GM12801 (cell line): ENCODE measurements around the gene ALOX5.

Experiments
- CTCF ChIP-seq: IDR thresholded peaks from one replicate; pipeline ENCODE4 v1.5.1; 2011; ENCODE audit warnings: control low read depth; ENCODE audit not compliant: insufficient read length; ENCODE audit errors: extremely low read depth

Gene ALOX5

GRCh38 chr10:45441239-45442190 lies 67.5 kb downstream of the ALOX5 start:
- TF ChIP-seq CTCF = no peak

- TF ChIP-seq CTCF = no peak
These were observed 68.2 kb downstream of the ALOX5 start for GRCh38 chr10:45442251-45442650.

GRCh38 chr10:45442662-45443061 lies 68.6 kb downstream of the ALOX5 start:
- TF ChIP-seq CTCF = no peak

GRCh38 chr10:45443101-45444009 lies 69.3 kb downstream of the ALOX5 start:
- TF ChIP-seq CTCF = no peak

- no peak for TF ChIP-seq CTCF
These were observed 70.0 kb downstream of the ALOX5 start for GRCh38 chr10:45444022-45444421.

GRCh38 chr10:45444976-45445898 lies 71.2 kb downstream of the ALOX5 start:
- TF ChIP-seq CTCF = no peak
